Right atrium auricular region (tissue), 2 donors: ENCODE data around the gene TRAP1. TPM values are rescaled to one million over a fixed set of nuclear protein-coding genes. Genes with fewer than 3 reads are reported as not detected.

Source experiments
- DNase-seq: peaks from one replicate; pipeline ENCODE4 v3.0.0-alpha.2; 2019; ENCODE audit warnings: low spot score
- H3K27ac ChIP-seq, 2 donors: fragments of 200-600 bp; sonication (generic); 1 replicate in 1 of 2; 2 replicates in 1 of 2; pipeline ENCODE4 v1.5.1; 2016 to 2019
- H3K27me3 ChIP-seq, 2 donors: fragments of 200-600 bp; sonication (generic); one replicate each; pipeline versions ENCODE4 v1.5.1 to v1.6.0; 2017 to 2019
- H3K36me3 ChIP-seq: fragments of 200-600 bp; sonication (generic); one replicate; pipeline ENCODE4 v1.5.1; 2016
- H3K4me1 ChIP-seq, 2 donors: fragments of 200-600 bp; sonication (generic); one replicate each; pipeline versions ENCODE4 v1.5.1 to v1.6.0; 2017 to 2019
- H3K4me3 ChIP-seq, 2 donors: fragments of 200-600 bp; sonication (generic); 1 replicate in 1 of 2; 2 replicates in 1 of 2; pipeline ENCODE4 v1.5.1; 2017 to 2019; ENCODE audit warnings: mild to moderate bottlenecking in 1 of 2, moderate library complexity in 1 of 2
- H3K9me3 ChIP-seq, 2 donors: fragments of 200-600 bp; sonication (generic); one replicate each; pipeline ENCODE4 v1.5.1; 2019
- CTCF ChIP-seq, 2 donors: fragments of 200-600 bp; sonication (generic); IDR thresholded peaks; one replicate each; pipeline ENCODE4 v1.5.1; 2019; ENCODE audit warnings: antibody characterized with exemption in 2 of 2
- total RNA-seq, 2 donors: library from RNA; depleted of rRNA; stranded (reverse); fragments of >200 nt; gene quantifications; one replicate each; pipeline ENCODE4 v1.1.0, GENCODE V29; 2016

Gene TRAP1
- total RNA-seq, result 10 to 100 TPM; 67.7 to 86.0 TPM

- Histone ChIP-seq H3K27me3 (no peaks in the 10 kb centered on the region), H3K36me3 (no peaks in the 10 kb centered on the region), H3K27ac (peak within 1 kb of the TSS; percentile 90 to 91), H3K9me3 (no peaks in the 10 kb centered on the region), H3K4me3 (peak within 1 kb of the TSS; percentile 90 to 98), H3K4me1 (peaks cover 0 to 24% of the 10 kb centered on the region in 2 donors)
- DNase-seq, result peak; percentile 89
- TF ChIP-seq CTCF (IDR thresholded peaks at IDR 0.05), result no peak
Observed at GRCh38 chr16:3717235-3718018, at the start of gene TRAP1. TSS of gene TRAP1 (minus strand) at chr16:3717524. CDS start at chr16:3717508, 16 bp downstream.

DNA sequence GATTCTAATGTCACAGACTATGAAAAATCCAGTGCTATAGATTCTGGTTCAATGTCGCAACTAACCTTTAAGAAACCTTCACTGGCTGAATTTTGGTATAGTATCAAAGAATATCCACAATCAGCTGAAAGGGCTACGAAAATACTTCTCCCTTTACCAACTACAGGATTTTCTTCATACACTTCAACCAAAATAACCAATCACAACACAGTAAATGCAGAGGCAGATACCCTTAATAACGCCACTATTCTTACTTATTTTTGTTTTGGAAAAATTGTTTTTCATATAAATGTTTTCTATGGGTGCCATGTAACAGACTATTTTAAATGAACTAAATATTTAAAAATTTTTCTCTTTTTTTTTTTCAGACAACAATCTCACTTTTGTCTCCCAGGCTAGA is 48.9 kb upstream of the TRAP1 start:
- TF ChIP-seq CTCF (IDR thresholded peaks at IDR 0.05), result no peak
- H3K27ac ChIP-seq, result no peak overlapping the region
- peaks cover 64% of the 10 kb centered on the region for H3K36me3 ChIP-seq
- no peaks in the 10 kb centered on the region for H3K9me3 ChIP-seq
- H3K4me3 ChIP-seq, result no peak overlapping the region
- DNase-seq, result no peak
- no peaks in the 10 kb centered on the region for H3K27me3 ChIP-seq
- no peaks in the 10 kb centered on the region for H3K4me1 ChIP-seq

DNA sequence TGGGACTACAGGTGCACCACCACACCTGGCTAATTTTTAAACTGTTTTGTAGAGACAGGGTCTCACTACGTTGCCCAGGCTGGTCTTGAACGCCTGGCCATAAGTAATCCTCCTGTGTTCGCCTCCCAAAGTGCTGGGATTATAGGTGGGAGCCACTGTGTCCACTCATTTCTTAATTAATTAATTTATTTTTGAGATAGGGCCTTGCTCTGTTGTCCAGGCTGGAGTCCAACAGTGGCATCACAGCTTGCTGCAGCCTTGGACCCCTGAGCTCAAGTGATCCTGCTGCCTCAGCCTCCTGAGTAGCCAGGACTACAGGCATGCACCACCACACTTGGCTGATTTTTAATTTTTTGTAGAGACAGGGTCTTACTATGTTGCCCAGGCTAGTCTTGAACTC is 47.1 kb upstream of the TRAP1 start:
- H3K4me1 ChIP-seq, result peaks cover 0 to 6% of the 10 kb centered on the region in 2 donors
- no peak for TF ChIP-seq CTCF (IDR thresholded peaks at IDR 0.05)
- H3K27ac ChIP-seq, result no peak overlapping the region
- peaks cover 48% of the 10 kb centered on the region for H3K36me3 ChIP-seq
- no peak for DNase-seq
- H3K27me3 ChIP-seq, result no peaks in the 10 kb centered on the region
- no peaks in the 10 kb centered on the region for H3K9me3 ChIP-seq
- H3K4me3 ChIP-seq, result no peak overlapping the region

DNA sequence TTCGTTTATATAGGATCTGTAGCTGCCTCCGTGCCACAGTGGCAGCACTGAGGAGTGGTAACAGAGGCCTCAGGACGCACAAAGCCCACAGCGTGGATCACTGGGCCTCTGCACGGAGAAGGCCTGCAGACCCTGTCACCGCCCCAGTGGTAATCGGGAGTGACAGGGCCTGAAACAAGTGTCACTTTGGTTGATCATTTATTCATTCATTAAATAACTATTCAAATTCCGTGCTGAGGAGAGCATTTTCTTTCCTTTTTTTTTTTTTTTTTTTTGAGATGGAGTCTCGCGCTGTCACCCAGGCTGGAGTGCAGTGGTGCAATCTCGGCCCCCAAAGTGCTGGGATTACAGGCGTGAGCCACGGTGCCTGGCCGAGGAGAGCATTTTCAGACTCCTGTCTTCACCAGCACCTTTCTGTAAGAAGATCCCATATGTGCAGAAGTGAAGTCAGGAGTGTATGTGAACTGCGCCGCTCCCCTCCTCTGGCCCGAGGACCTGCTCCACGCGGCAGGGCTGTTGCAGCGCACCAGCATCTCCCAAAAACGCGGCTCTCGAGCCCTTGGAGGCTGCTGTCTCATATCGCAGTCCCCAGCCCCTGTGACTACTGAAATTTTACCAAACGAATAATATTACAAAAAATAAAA is 44.9 kb upstream of the TRAP1 start:
- peaks cover 43% of the 10 kb centered on the region for H3K36me3 ChIP-seq
- TF ChIP-seq CTCF (IDR thresholded peaks at IDR 0.05), result no peak

DNA sequence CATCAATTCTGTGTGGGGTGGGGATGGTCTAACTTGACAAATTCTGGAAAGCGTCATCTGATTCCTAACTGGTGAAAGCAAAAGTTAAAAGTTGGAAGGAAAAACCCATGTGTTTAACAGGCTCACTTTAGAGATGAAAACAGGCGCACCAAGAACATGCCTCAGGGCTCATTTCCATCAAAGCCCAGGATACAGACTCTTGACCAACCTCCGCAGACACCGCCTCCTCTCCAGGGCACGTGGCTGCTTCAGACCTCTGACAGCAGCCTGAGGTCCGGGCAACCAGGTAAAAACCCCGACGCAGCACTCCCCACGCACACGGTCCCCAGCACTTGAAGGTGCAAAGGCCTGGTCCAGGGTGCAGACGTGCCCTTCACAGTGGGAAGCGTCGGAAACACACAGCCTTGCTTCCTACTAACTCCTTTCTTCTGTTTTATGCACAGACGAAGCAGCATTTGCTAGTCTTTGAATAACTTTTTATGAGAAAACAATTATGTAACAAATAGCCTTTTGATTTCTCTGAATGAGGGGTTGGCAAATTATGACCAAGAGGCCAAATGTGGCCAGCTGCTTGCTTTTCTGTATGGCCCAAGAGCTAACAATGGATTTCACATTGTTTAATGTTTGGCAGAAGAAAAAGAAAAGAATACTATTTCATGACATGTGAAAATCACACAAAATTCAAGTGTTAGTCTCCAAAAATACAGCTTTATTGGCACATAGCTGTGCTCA is 44.2 kb upstream of the TRAP1 start:
- no peaks in the 10 kb centered on the region for H3K27me3 ChIP-seq
- peaks cover 0 to 6% of the 10 kb centered on the region in 2 donors for H3K4me1 ChIP-seq
- DNase-seq, result no peak
- no peak for TF ChIP-seq CTCF (IDR thresholded peaks at IDR 0.05)
- no peaks in the 10 kb centered on the region for H3K9me3 ChIP-seq
- H3K36me3 ChIP-seq, result peaks cover 43% of the 10 kb centered on the region
- H3K4me3 ChIP-seq, result no peak overlapping the region
- H3K27ac ChIP-seq, result no peak overlapping the region

More for the DNA sequence above, 44.9 kb upstream of the TRAP1 start:
- Histone ChIP-seq H3K9me3 (no peaks in the 10 kb centered on the region), H3K4me3 (no peak overlapping the region), H3K27ac (no peak overlapping the region), H3K27me3 (no peaks in the 10 kb centered on the region), H3K4me1 (peaks cover 0 to 6% of the 10 kb centered on the region in 2 donors)
- peak; percentile 30 for DNase-seq
